A172 (cell line): ENCODE measurements around the gene OR2F2. TPM values are rescaled to one million over a fixed set of nuclear protein-coding genes. Genes with fewer than 3 reads are reported as not detected.
A peak's percentile ranks its signal among the peaks of the same experiment; 100 is the strongest.

Source experiments
- DNase-seq: peaks from one replicate; pipeline ENCODE4 v3.0.0-alpha.2; 2015; ENCODE audit warnings: low spot score
- total RNA-seq: library from RNA; depleted of rRNA; stranded (reverse); fragments of >200 nt; shearing (Covaris generic); gene quantifications from 2 replicates; pipeline ENCODE4 v1.2.3, GENCODE V29; 2014; rRNA removed

OR2F2 gene
- total RNA-seq, 1 experiment from 2014 or later = not detected

DNA sequence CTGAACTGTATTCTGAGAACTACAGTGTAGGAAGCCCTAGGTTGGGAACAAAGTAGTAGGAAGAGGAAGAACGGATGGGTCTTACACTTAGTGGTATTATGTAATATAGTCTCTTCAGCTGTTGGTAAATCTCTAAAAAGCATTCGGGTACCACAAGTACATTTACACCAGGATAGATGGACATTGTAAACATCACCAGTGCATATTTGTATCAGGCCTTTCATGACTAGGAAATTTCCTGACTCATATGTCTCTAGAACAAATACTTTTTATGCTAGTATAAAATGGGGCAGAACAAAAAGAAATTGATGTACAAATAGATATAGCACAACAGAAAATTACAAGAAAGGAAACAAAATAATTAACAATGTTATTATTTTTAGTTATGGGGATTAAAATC is 43.6 kb downstream of the OR2F2 start:
- DNase-seq = no peak

DNA sequence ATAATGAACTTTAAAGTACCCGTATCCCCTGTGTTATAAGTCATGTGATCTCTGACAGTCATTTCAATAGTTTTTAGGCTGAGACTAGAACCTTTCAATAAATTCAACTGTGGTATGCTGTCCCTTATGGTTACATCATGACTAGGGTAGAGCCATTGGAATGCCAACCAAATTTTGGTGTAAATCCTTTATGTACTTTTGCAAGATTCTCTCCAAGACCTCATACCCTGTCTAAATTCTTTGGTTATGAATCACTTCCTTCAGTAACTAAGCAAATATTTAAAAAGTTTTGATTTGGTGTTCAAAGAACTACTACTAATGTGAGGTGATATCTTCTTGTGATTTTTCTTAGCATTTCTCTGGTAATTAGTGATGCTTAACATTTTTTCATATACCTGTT is 44.3 kb downstream of the OR2F2 start:
- DNase-seq = peak; percentile 72

DNA sequence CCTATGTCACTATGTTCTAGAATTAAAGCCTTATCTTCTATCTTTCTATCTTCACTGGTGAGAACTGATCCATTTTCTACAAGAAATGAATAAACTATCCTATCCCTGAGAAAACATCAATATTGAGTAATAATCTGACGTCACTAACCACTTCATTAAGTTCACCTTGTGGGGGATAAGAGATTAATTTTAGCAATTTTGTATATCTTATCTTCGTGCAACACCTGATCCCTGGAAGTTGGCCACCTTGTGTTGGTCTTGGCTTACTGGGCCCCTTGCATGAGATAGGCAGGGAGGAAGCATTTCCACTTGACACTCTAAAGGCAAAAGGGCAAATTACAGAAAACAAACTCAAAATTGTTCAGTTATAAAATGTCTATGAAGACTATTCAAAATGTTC is 45.0 kb downstream of the OR2F2 start:
- DNase-seq = no peak

DNA sequence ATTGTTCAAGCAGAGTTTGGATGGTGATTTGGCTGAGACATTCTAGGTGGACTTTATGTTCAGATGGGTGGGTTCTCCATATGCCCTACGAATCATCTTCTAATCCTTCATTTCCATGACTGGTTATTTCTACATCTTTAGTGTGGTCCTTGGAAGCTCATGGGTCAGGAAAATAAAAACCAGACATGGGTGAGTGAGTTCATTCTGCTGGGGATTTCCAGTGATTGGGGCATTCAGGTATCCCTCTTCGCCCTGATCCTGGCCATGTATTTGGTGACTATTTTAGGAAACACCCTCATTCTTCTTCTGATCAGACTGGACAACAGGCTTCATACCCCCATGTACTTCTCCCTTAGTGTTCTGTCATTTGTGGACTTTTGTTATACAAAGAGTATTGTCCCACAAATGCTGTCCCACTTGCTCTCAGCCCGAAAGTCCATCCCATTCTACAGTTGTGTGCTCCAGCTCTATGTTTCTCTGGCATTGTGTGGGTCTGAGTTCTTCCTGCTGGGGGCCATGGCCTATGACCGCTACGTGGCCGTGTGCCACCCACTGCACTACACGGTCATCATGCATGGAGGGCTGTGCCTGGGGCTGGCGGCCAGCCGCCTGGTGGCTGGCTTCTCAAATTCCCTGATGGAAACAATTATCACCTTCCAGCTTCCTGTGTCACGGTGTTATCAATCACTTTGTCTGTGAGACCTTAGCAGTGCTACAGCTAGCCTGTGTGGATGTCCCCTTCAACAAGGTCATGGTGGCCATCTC is 45.9 kb downstream of the OR2F2 start:
- DNase-seq = peak; percentile 22

DNA sequence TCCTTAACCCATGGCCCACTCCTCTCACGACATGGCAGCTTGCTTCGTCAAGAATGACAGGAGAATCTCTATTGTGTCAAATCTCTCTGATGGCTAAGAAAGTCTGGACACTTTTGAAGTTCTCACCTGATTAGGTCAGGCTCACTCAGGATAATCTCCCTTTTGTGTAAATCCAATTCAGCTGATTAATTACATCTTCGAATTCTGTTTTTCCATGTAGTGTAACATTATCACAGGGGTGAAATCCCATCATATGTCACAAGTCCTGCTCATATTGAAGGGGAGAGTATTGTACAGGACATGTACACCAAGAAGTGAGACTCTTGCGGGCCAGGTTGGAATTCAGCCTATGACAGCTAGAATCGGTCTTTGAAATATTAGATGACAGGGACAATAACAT is 48.9 kb downstream of the OR2F2 start:
- DNase-seq = no peak

Other genes with a start within 250 kb of the OR2F2 start
- not detected in 2 replicates for gene CTAGE6, start 177.5 kb upstream of the OR2F2 start, total RNA-seq
- gene TCAF1, start 33.1 kb upstream of the OR2F2 start, total RNA-seq = 53.5 and 63.2 TPM in 2 replicates
- gene OR2F1, start 19.6 kb downstream of the OR2F2 start, total RNA-seq = not detected in 2 replicates
- gene OR6B1, start 65.1 kb downstream of the OR2F2 start, total RNA-seq = not detected in 2 replicates
- not detected in 2 replicates for gene OR2A5, start 113.7 kb downstream of the OR2F2 start, total RNA-seq
- not detected in 2 replicates for gene OR2A25, start 134.6 kb downstream of the OR2F2 start, total RNA-seq
- gene OR2A12, start 151.0 kb downstream of the OR2F2 start, total RNA-seq = not detected in 2 replicates
- gene OR2A2, start 174.3 kb downstream of the OR2F2 start, total RNA-seq = not detected in 2 replicates
- gene OR2A14, start 187.9 kb downstream of the OR2F2 start, total RNA-seq = not detected in 2 replicates
- gene CTAGE4, start 248.2 kb downstream of the OR2F2 start, total RNA-seq = not detected in 2 replicates